Esophagus muscularis mucosa (tissue), 4 donors: ENCODE measurements around the gene EIF2A. TPM values are rescaled to one million over a fixed set of nuclear protein-coding genes. Genes with fewer than 3 reads are reported as not detected.

Experiments used
- DNase-seq: peaks from one replicate; pipeline ENCODE4 v3.0.0-alpha.2; 2017; ENCODE audit errors: extremely low spot score
- H3K27ac ChIP-seq, 4 donors: fragments of 200-600 bp; sonication (generic); replicated peaks in 1 of 4; 1 replicate in 3 of 4; 2 replicates in 1 of 4; pipeline ENCODE4 v1.5.1; 2016 to 2019; ENCODE audit warnings: mild to moderate bottlenecking in 1 of 4
- H3K27me3 ChIP-seq, 4 donors: fragments of 200-600 bp; sonication (generic); one replicate each; pipeline versions ENCODE4 v1.5.1 to v1.6.0; 2016 to 2019
- H3K36me3 ChIP-seq, 4 donors: fragments of 200-600 bp; sonication (generic); one replicate each; pipeline ENCODE4 v1.5.1; 2016 to 2019
- H3K4me1 ChIP-seq, 4 donors: fragments of 200-600 bp; sonication (generic); one replicate each; pipeline ENCODE4 v1.5.1; 2016 to 2019
- H3K4me3 ChIP-seq, 4 donors: fragments of 200-600 bp; sonication (generic); 1 replicate in 2 of 4; 2 replicates in 2 of 4; pipeline ENCODE4 v1.5.1; 2016 to 2019; ENCODE audit warnings: mild to moderate bottlenecking in 4 of 4, moderate library complexity in 1 of 4
- H3K9me3 ChIP-seq, 4 donors: fragments of 200-600 bp; sonication (generic); 1 replicate in 3 of 4; 2 replicates in 1 of 4; pipeline ENCODE4 v1.5.1; 2016 to 2019
- CTCF ChIP-seq, 3 experiments: fragments of 200-600 bp in 2 of 3; fragments of 450-650 bp in 1 of 3; sonication (generic) in 2 of 3; IDR thresholded peaks; one replicate each; pipeline ENCODE4 v1.5.1; 2017 to 2019; ENCODE audit warnings: antibody characterized with exemption in 3 of 3, mild to moderate bottlenecking in 2 of 3, moderate library complexity in 1 of 3
- EP300 ChIP-seq: sonication (generic); formaldehyde crosslinking; IDR thresholded peaks from one replicate; pipeline ENCODE4 v1.6.1; 2017; ENCODE audit warnings: antibody characterized with exemption
- POLR2A ChIP-seq: fragments of 450-650 bp; IDR thresholded peaks from one replicate; pipeline ENCODE4 v1.6.1; 2017; ENCODE audit warnings: antibody characterized with exemption, moderate library complexity, mild to moderate bottlenecking, low read depth
- POLR2AphosphoS5 ChIP-seq, 2 donors: sonication (generic); formaldehyde crosslinking; IDR thresholded peaks; one replicate each; pipeline ENCODE4 v1.6.1; 2017; ENCODE audit warnings: antibody characterized with exemption in 2 of 2
- WGBS: methylation state at CpG from one replicate; pipeline ENCODE4 v1.1.5; 2018; 5-methylcytosine and 5-hydroxymethylcytosine counted together
- intact Hi-C: fragments of 100-400 bp; cut with DNase I; formaldehyde crosslinking; loops from one replicate; pipeline ENCODE4 v1.15.1; 2023
- total RNA-seq, 4 donors: library from RNA; depleted of rRNA; stranded (reverse); fragments of >200 nt; gene quantifications; one replicate each; pipeline versions ENCODE4 v1.1.0 to v1.2.1, GENCODE V29; 2016

The EIF2A gene
- total RNA-seq, 4 donors from 2014 or later, result 113 to 176 (median 154) TPM

- Histone ChIP-seq H3K27me3 (no peaks in the 10 kb centered on the region), H3K4me3 (no peak overlapping the region), H3K9me3 (no peaks in the 10 kb centered on the region), H3K27ac (no peak overlapping the region), H3K4me1 (no peaks in the 10 kb centered on the region), H3K36me3 (no peaks in the 10 kb centered on the region)
- no peak for TF ChIP-seq POLR2AphosphoS5 (IDR thresholded peaks at IDR 0.05)
- TF ChIP-seq POLR2A, result no peak
- TF ChIP-seq CTCF (IDR thresholded peaks at IDR 0.05), result no peak
- TF ChIP-seq EP300, result no peak
- DNase-seq, result no peak
- intact Hi-C loops, result no loop called here
These were observed 38.2 kb upstream of the EIF2A start for GRCh38 chr3:150508401-150508800.

GRCh38 chr3:150509780-150510179, 36.8 kb upstream of the EIF2A start:
- TF ChIP-seq CTCF (IDR thresholded peaks at IDR 0.05) (no peak), EP300 (no peak), POLR2A (no peak), POLR2AphosphoS5 (IDR thresholded peaks at IDR 0.05) (no peak)
- Histone ChIP-seq H3K27me3 (no peaks in the 10 kb centered on the region), H3K4me1 (no peaks in the 10 kb centered on the region), H3K4me3 (no peak overlapping the region), H3K36me3 (no peaks in the 10 kb centered on the region), H3K27ac (no peak overlapping the region), H3K9me3 (no peaks in the 10 kb centered on the region)
- DNase-seq, result no peak
- 91% methylated on average over 2 of the region's 2 CpGs for WGBS
- intact Hi-C loops, result no loop called here

- TF ChIP-seq POLR2A, result no peak
- no peak for TF ChIP-seq POLR2AphosphoS5 (IDR thresholded peaks at IDR 0.05)
- 80% methylated on average over 4 of the region's 4 CpGs for WGBS
These were observed 35.3 kb upstream of the EIF2A start for GRCh38 chr3:150511122-150511821.

GRCh38 chr3:150515210-150515609, 31.4 kb upstream of the EIF2A start:
- no peaks in the 10 kb centered on the region for H3K9me3 ChIP-seq
- TF ChIP-seq CTCF (IDR thresholded peaks at IDR 0.05) (no peak), POLR2A (no peak), POLR2AphosphoS5 (IDR thresholded peaks at IDR 0.05) (no peak), EP300 (no peak)
- H3K27ac ChIP-seq, result no peak overlapping the region
- no peaks in the 10 kb centered on the region for H3K4me1 ChIP-seq
- intact Hi-C loops, result no loop called here
- no peak for DNase-seq
- no peaks in the 10 kb centered on the region for H3K36me3 ChIP-seq
- WGBS, result 94% methylated on average over 4 of the region's 4 CpGs
- no peaks in the 10 kb centered on the region for H3K27me3 ChIP-seq
- no peak overlapping the region for H3K4me3 ChIP-seq

More at GRCh38 chr3:150511122-150511821, 35.3 kb upstream of the EIF2A start:
- Histone ChIP-seq H3K27me3 (no peaks in the 10 kb centered on the region), H3K27ac (no peak overlapping the region), H3K4me3 (no peak overlapping the region), H3K9me3 (no peaks in the 10 kb centered on the region), H3K36me3 (no peaks in the 10 kb centered on the region), H3K4me1 (no peaks in the 10 kb centered on the region)
- intact Hi-C loops, result no loop called here
- DNase-seq, result no peak

- no peak overlapping the region for H3K27ac ChIP-seq
- no peaks in the 10 kb centered on the region for H3K36me3 ChIP-seq
- TF ChIP-seq POLR2AphosphoS5 (IDR thresholded peaks at IDR 0.05) (no peak), EP300 (no peak), CTCF (IDR thresholded peaks at IDR 0.05) (no peak), POLR2A (no peak)
- no peaks in the 10 kb centered on the region for H3K27me3 ChIP-seq
- H3K9me3 ChIP-seq, result no peaks in the 10 kb centered on the region
- intact Hi-C loops, result no loop called here
- WGBS, result 90% methylated on average over 3 of the region's 3 CpGs
- H3K4me1 ChIP-seq, result no peaks in the 10 kb centered on the region
- DNase-seq, result no peak
- H3K4me3 ChIP-seq, result no peak overlapping the region
These were observed 27.6 kb upstream of the EIF2A start for GRCh38 chr3:150519026-150519425.
